ENCODE data around the gene HPS1. TPM values are rescaled to one million over a fixed set of nuclear protein-coding genes. Genes with fewer than 3 reads are reported as not detected.

The HPS1 gene
- polyA plus RNA-seq, 1 of the 3 experiments (the other 2 are of a cell fraction) = 41.4 TPM

DNA sequence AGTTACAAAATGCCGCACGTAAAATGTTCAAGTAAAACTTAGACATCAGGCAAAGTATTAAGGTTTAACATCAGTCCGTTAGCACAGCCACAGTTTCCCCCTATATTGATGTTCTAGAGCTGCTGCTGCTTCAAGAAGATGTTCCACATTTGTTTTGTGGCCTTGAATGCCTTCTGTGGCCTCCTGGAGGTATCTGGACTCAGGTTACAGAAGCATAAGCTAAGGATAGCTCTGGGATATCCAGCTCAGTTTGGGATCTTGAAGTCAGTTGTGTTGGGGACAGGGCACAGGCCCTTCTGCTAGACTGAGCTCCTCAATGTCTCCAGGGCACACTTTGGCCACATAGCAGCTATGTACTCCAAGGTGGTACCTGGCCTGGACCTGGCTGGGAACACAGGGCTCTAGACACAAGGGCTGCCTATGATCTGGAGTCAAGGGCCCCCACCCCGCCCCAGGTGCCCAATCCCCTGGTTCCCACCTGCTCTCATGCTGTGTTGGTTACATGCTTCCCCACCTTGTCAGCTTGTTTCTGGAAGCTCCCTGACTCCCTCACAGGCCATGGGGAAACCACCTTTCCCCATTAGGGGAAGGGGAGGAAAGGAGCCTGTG is 36.5 kb downstream of the HPS1 start:
- 94% methylated on average over 4 of the region's 4 CpGs for WGBS (ENCODE audit: low lambda C conversion rate)
- ChIA-PET POLR2A (no interaction called here), CTCF (interaction anchor here (3.0 kb wide), 1 partner anchor 16 kb away, joined by 10 read pairs; no protein-coding TSS in a partner anchor)
- no peaks in the 10 kb centered on the region for H3K27me3 ChIP-seq (ENCODE audit: insufficient read depth)
- H3K9me3 ChIP-seq = no peaks in the 10 kb centered on the region
- TF ChIP-seq EP300 (IDR thresholded peaks at IDR 0.05; ENCODE audit: borderline replicate concordance in 1 of 2, low read depth in 1 of 2, low read length in 1 of 2) (no peak), RFX5 (IDR thresholded peaks at IDR 0.05; ENCODE audit: low read length) (no peak), SMC3 (IDR thresholded peaks at IDR 0.05; ENCODE audit: low read depth, low read length) (no peak), CHD2 (IDR thresholded peaks at IDR 0.05; ENCODE audit: low read length, partially characterized antibody) (no peak), FOXM1 (IDR thresholded peaks at IDR 0.05; ENCODE audit: low read depth) (no peak)
- TF ChIP-seq, protein P1, sequence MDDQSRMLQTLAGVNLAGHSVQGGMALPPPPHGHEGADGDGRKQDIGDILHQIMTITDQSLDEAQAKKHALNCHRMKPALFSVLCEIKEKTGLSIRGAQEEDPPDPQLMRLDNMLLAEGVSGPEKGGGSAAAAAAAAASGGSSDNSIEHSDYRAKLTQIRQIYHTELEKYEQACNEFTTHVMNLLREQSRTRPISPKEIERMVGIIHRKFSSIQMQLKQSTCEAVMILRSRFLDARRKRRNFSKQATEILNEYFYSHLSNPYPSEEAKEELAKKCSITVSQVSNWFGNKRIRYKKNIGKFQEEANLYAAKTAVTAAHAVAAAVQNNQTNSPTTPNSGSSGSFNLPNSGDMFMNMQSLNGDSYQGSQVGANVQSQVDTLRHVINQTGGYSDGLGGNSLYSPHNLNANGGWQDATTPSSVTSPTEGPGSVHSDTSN (IDR thresholded peaks at IDR 0.05) = no peak
- no peaks in the 10 kb centered on the region for H3K36me3 ChIP-seq (replicated peaks in 1 of 2; ENCODE audit: control insufficient read depth in 1 of 2, insufficient read depth in 2 of 2, low read length in 1 of 2)
- H3K4me2 ChIP-seq = no peak overlapping the region
- no peaks in the 10 kb centered on the region for H4K20me1 ChIP-seq (ENCODE audit: insufficient read depth)
- H3F3A ChIP-seq (replicated peaks; ENCODE audit: insufficient read depth) = no peaks in the 10 kb centered on the region
- H3K9me2 ChIP-seq = no peaks in the 10 kb centered on the region
- no peak for DNase-seq
- peaks cover 6 to 13% of the 10 kb centered on the region in 2 experiments; a peak in 2 of 4 replicates for H3K4me1 ChIP-seq (ENCODE audit: control insufficient read depth in 1 of 2, insufficient read depth in 2 of 2, low read depth in 1 of 2, low read length in 1 of 2)
- no peak overlapping the region for H3K4me3 ChIP-seq (ENCODE audit: low read depth in 2 of 2, low read length in 1 of 2)
- H3K27ac ChIP-seq (ENCODE audit: low read depth in 2 of 2, low read length in 1 of 2) = no peak overlapping the region
- peaks cover 16% of the 10 kb centered on the region; the same call in 1 of the 2 replicates for H3K79me2 ChIP-seq (ENCODE audit: insufficient read depth)
- no peak overlapping the region for H3K9ac ChIP-seq
- no peak overlapping the region for H2AFZ ChIP-seq (ENCODE audit: low read depth)

DNA sequence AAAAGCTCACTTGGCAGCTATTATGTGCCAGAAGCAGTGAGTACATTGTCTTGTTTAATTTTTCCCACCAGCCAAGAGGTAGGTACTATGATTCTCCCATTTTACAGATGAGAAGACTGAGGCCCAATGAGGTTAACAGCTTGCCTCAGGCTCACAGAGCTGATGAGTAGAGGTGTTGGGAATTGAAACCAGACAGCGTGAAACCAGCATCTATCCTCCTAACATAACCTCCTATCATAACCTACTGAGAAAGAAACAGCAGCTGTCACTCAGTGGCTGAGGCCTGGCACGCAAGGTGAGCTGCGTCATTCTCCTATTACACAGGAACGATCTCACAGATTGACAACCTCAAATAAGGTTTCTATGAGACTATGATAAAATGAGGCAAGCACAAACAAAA is 37.9 kb downstream of the HPS1 start:
- no peaks in the 10 kb centered on the region for H3K36me3 ChIP-seq (replicated peaks in 1 of 2; ENCODE audit: control insufficient read depth in 1 of 2, insufficient read depth in 2 of 2, low read length in 1 of 2)
- H3K27ac ChIP-seq (ENCODE audit: low read depth in 2 of 2, low read length in 1 of 2) = no peak overlapping the region
- ChIA-PET POLR2A (no interaction called here), CTCF (interaction anchor here (0.7 to 3.0 kb wide), 3 partner anchors 17 to 983 kb away, joined by 3 to 10 read pairs (median 3); no protein-coding TSS in a partner anchor)
- peaks cover 3 to 10% of the 10 kb centered on the region in 2 experiments; a peak in 3 of 4 replicates for H3K4me1 ChIP-seq (ENCODE audit: control insufficient read depth in 1 of 2, insufficient read depth in 2 of 2, low read depth in 1 of 2, low read length in 1 of 2)
- H3K9me3 ChIP-seq = no peaks in the 10 kb centered on the region
- H2AFZ ChIP-seq (ENCODE audit: low read depth) = no peak overlapping the region
- 91% methylated on average over 4 of the region's 4 CpGs for WGBS (ENCODE audit: low lambda C conversion rate)
- H3K9ac ChIP-seq = no peak overlapping the region
- no peaks in the 10 kb centered on the region for H4K20me1 ChIP-seq (ENCODE audit: insufficient read depth)
- no peak overlapping the region for H3K4me2 ChIP-seq
- no peak overlapping the region for H3K4me3 ChIP-seq (ENCODE audit: low read depth in 2 of 2, low read length in 1 of 2)
- H3K27me3 ChIP-seq (ENCODE audit: insufficient read depth) = no peaks in the 10 kb centered on the region
- TF ChIP-seq, protein P2, sequence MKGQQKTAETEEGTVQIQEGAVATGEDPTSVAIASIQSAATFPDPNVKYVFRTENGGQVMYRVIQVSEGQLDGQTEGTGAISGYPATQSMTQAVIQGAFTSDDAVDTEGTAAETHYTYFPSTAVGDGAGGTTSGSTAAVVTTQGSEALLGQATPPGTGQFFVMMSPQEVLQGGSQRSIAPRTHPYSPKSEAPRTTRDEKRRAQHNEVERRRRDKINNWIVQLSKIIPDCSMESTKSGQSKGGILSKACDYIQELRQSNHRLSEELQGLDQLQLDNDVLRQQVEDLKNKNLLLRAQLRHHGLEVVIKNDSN (IDR thresholded peaks at IDR 0.05; ENCODE audit: borderline replicate concordance, low read depth) = no peak
- no peak for TF ChIP-seq NRF1 (IDR thresholded peaks at IDR 0.05; ENCODE audit: low read depth, low read length)
- TF ChIP-seq, protein P3, sequence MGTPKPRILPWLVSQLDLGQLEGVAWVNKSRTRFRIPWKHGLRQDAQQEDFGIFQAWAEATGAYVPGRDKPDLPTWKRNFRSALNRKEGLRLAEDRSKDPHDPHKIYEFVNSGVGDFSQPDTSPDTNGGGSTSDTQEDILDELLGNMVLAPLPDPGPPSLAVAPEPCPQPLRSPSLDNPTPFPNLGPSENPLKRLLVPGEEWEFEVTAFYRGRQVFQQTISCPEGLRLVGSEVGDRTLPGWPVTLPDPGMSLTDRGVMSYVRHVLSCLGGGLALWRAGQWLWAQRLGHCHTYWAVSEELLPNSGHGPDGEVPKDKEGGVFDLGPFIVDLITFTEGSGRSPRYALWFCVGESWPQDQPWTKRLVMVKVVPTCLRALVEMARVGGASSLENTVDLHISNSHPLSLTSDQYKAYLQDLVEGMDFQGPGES (IDR thresholded peaks at IDR 0.05; ENCODE audit: low read depth, low read length) = no peak
- TF ChIP-seq YY1 (IDR thresholded peaks at IDR 0.05; ENCODE audit: low read depth) = no peak
- TF ChIP-seq GABPA (IDR thresholded peaks at IDR 0.05; ENCODE audit: low read depth) = no peak
- TF ChIP-seq RFX5 (IDR thresholded peaks at IDR 0.05; ENCODE audit: low read length) = no peak
- TF ChIP-seq RAD21 (IDR thresholded peaks at IDR 0.05; ENCODE audit: low read length) = no peak
- no peak for TF ChIP-seq ELF1 (IDR thresholded peaks at IDR 0.05)
- no peak for TF ChIP-seq SIN3A (IDR thresholded peaks at IDR 0.05; ENCODE audit: borderline replicate concordance, low read depth, low read length)
- H3F3A ChIP-seq (replicated peaks; ENCODE audit: insufficient read depth) = no peaks in the 10 kb centered on the region
- peaks cover 7% of the 10 kb centered on the region; the same call in 1 of the 2 replicates for H3K79me2 ChIP-seq (ENCODE audit: insufficient read depth)
- no peak for DNase-seq
- no peaks in the 10 kb centered on the region for H3K9me2 ChIP-seq

All from SK-N-SH (cell line).